ENCODE measurements around the gene TNS1. TPM values are rescaled to one million over a fixed set of nuclear protein-coding genes. Genes with fewer than 3 reads are reported as not detected.

TNS1 gene
- total and polyA plus RNA-seq, 9 of the 15 experiments (the other 6 are each of a cell fraction or from before 2014, with no cell fraction given) = 0.13 to 2.7 (median 0.77) TPM

DNA sequence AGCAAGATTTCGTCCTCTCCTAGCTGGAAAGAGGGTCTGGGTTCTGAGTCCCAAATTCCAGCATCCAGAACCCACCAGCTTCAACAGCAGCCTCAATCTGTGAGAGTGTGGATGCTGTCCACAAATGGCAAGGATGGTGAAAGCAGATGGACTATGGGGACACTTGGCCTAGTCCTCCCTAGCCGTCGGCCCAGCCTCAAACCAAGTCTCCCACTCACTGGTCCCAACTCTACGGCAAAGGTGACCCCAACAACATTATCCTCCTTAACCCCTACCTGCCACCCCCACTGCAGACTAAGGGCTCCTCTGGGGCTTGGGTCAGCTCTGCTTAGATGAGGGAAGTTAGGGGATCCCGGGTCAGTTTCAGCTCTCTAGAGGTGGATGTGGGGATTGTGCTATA, 57.3 kb downstream of the TNS1 start:
- no peaks in the 10 kb centered on the region for H3K36me3 ChIP-seq (ENCODE audit: control insufficient read depth, insufficient read depth, low read length)
- H3K79me2 ChIP-seq (ENCODE audit: control insufficient read depth, insufficient read depth, low read length) = no peaks in the 10 kb centered on the region
- DNase-seq (ENCODE audit: extremely low read depth in 1 of 4, low spot score in 3 of 4) = no peak
- intact Hi-C loops (cut with micrococcal nuclease) = no loop called here
- no peak overlapping the region for H3K27ac ChIP-seq (ENCODE audit: extremely low read depth, low read depth, low read length)
- ATAC-seq = no peak
- H3K9me3 ChIP-seq (replicated peaks; ENCODE audit: control insufficient read depth, insufficient read depth, low read depth, low read length) = no peaks in the 10 kb centered on the region
- H3K9ac ChIP-seq (ENCODE audit: insufficient read depth in 1 of 2, low read depth in 2 of 2, low read length in 2 of 2) = no peak overlapping the region
- POLR2A ChIA-PET = no interaction called here
- peaks cover 2 to 7% of the 10 kb centered on the region in 2 experiments; a peak in 3 of 5 replicates for H3K4me1 ChIP-seq (replicated peaks in 1 of 2; ENCODE audit: control insufficient read depth in 2 of 2, insufficient read depth in 2 of 2, low read length in 2 of 2)
- 0% methylated on average over 3 of the region's 5 CpGs for WGBS (ENCODE audit: insufficient coverage, low coverage, missing lambda C conversion rate)
- no peaks in the 10 kb centered on the region for H3K9me1 ChIP-seq (ENCODE audit: control insufficient read depth, insufficient read depth, low read length)
- peaks cover 0 to 30% of the 10 kb centered on the region in 2 experiments; a peak in 3 of 5 replicates for H3K27me3 ChIP-seq (ENCODE audit: control insufficient read depth in 2 of 2, insufficient read depth in 2 of 2, low read length in 2 of 2)
- CTCF ChIA-PET (ENCODE audit: low intra/inter-chr PET ratio) = no interaction called here
- no peak overlapping the region for H2AFZ ChIP-seq (ENCODE audit: low read depth, low read length)
- no TSS peak for BruUV-seq (replicated peaks)
- no peak for FAIRE-seq
- no peak overlapping the region for H3K4me3 ChIP-seq
- H4K20me1 ChIP-seq (replicated peaks; ENCODE audit: control insufficient read depth, insufficient read depth, low read length) = no peaks in the 10 kb centered on the region
- H3K4me2 ChIP-seq (ENCODE audit: insufficient read depth, low read length) = no peak overlapping the region
- in situ Hi-C loops (cut with MboI) = no loop called here
- TF ChIP-seq FIP1L1 (IDR thresholded peaks at IDR 0.05; ENCODE audit: low read depth, low read length, poor library complexity, severe bottlenecking) (no peak), NR2F6 (CRISPR knock-in tag; IDR thresholded peaks at IDR 0.05) (no peak), RBM39 (optimal IDR thresholded peaks at IDR 0.05; ENCODE audit: low read depth, low read length) (no peak), MECOM (CRISPR knock-in tag; IDR thresholded peaks at IDR 0.05) (no peak), ZKSCAN1 (IDR thresholded peaks at IDR 0.05; ENCODE audit: low read depth, low read length) (no peak), ZNF589 (CRISPR knock-in tag; IDR thresholded peaks at IDR 0.05; ENCODE audit: low read depth) (no peak), CEBPB (tag; IDR thresholded peaks at IDR 0.05) (no peak), NR3C1 (CRISPR knock-in tag; IDR thresholded peaks at IDR 0.05) (no peak), ZZZ3 (IDR thresholded peaks at IDR 0.05) (no peak)
- TF ChIP-seq, protein P1, sequence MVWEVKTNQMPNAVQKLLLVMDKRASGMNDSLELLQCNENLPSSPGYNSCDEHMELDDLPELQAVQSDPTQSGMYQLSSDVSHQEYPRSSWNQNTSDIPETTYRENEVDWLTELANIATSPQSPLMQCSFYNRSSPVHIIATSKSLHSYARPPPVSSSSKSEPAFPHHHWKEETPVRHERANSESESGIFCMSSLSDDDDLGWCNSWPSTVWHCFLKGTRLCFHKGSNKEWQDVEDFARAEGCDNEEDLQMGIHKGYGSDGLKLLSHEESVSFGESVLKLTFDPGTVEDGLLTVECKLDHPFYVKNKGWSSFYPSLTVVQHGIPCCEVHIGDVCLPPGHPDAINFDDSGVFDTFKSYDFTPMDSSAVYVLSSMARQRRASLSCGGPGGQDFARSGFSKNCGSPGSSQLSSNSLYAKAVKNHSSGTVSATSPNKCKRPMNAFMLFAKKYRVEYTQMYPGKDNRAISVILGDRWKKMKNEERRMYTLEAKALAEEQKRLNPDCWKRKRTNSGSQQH (CRISPR knock-in tag; IDR thresholded peaks at IDR 0.05) = no peak
- TF ChIP-seq, protein P2, sequence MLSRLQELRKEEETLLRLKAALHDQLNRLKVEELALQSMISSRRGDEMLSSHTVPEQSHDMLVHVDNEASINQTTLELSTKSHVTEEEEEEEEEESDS (CRISPR knock-in tag; IDR thresholded peaks at IDR 0.05) = no peak
- TF ChIP-seq, protein P3, sequence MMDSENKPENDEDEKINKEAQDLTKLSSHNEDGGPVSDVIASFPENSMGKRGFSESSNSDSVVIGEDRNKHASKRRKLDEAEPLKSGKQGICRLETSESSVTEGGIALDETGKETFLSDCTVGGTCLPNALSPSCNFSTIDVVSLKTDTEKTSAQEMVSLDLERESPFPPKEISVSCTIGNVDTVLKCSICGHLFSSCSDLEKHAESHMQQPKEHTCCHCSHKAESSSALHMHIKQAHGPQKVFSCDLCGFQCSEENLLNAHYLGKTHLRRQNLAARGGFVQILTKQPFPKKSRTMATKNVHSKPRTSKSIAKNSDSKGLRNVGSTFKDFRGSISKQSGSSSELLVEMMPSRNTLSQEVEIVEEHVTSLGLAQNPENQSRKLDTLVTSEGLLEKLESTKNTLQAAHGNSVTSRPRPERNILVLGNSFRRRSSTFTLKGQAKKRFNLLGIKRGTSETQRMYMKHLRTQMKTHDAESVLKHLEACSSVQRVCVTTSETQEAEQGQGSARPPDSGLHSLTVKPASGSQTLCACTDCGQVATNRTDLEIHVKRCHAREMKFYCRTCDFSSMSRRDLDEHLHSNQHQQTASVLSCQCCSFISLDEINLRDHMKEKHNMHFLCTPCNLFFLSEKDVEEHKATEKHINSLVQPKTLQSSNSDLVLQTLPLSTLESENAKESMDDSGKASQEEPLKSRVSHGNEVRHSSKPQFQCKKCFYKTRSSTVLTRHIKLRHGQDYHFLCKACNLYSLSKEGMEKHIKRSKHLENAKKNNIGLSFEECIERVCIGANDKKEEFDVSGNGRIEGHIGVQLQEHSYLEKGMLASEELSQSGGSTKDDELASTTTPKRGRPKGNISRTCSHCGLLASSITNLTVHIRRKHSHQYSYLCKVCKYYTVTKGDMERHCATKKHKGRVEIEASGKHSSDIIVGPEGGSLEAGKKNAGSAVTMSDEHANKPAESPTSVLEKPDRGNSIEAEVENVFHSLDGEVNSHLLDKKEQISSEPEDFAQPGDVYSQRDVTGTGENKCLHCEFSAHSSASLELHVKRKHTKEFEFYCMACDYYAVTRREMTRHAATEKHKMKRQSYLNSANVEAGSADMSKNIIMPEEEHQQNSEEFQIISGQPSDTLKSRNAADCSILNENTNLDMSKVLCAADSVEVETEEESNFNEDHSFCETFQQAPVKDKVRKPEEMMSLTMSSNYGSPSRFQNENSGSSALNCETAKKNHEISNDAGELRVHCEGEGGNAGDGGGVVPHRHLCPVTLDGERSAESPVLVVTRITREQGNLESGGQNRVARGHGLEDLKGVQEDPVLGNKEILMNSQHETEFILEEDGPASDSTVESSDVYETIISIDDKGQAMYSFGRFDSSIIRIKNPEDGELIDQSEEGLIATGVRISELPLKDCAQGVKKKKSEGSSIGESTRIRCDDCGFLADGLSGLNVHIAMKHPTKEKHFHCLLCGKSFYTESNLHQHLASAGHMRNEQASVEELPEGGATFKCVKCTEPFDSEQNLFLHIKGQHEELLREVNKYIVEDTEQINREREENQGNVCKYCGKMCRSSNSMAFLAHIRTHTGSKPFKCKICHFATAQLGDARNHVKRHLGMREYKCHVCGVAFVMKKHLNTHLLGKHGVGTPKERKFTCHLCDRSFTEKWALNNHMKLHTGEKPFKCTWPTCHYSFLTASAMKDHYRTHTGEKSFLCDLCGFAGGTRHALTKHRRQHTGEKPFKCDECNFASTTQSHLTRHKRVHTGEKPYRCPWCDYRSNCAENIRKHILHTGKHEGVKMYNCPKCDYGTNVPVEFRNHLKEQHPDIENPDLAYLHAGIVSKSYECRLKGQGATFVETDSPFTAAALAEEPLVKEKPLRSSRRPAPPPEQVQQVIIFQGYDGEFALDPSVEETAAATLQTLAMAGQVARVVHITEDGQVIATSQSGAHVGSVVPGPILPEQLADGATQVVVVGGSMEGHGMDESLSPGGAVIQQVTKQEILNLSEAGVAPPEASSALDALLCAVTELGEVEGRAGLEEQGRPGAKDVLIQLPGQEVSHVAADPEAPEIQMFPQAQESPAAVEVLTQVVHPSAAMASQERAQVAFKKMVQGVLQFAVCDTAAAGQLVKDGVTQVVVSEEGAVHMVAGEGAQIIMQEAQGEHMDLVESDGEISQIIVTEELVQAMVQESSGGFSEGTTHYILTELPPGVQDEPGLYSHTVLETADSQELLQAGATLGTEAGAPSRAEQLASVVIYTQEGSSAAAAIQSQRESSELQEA (IDR thresholded peaks at IDR 0.05; ENCODE audit: low read depth) = no peak
- TF ChIP-seq, protein P4, sequence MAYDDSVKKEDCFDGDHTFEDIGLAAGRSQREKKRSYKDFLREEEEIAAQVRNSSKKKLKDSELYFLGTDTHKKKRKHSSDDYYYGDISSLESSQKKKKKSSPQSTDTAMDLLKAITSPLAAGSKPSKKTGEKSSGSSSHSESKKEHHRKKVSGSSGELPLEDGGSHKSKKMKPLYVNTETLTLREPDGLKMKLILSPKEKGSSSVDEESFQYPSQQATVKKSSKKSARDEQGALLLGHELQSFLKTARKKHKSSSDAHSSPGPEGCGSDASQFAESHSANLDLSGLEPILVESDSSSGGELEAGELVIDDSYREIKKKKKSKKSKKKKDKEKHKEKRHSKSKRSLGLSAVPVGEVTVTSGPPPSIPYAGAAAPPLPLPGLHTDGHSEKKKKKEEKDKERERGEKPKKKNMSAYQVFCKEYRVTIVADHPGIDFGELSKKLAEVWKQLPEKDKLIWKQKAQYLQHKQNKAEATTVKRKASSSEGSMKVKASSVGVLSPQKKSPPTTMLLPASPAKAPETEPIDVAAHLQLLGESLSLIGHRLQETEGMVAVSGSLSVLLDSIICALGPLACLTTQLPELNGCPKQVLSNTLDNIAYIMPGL (CRISPR knock-in tag; IDR thresholded peaks at IDR 0.05) = no peak

Data from K562 (cell line).